Astrocyte (in vitro differentiated cells and primary cell): ENCODE results near the gene B4GALT5. TPM values are rescaled to one million over a fixed set of nuclear protein-coding genes. Genes with fewer than 3 reads are reported as not detected.

ENCODE experiments used
- DNase-seq: peaks from one replicate; pipeline ENCODE4 v3.0.0-alpha.2; 2010; ENCODE audit warnings: low read depth
- FAIRE-seq: peaks from 2 replicates; lab custom pipeline; 2011; peaks lifted over from hg19 to GRCh38; lab: Jason Lieb, UNC
- H2AFZ ChIP-seq: 2 replicates; pipeline ENCODE4 v1.6.0; 2012; ENCODE audit warnings: low read depth, low read length, inconsistent platforms
- H3K27ac ChIP-seq: 2 replicates; pipeline ENCODE4 v1.5.1; 2011; ENCODE audit warnings: low read depth, low read length, inconsistent platforms
- H3K27me3 ChIP-seq: 2 replicates; pipeline ENCODE4 v1.6.0; 2011; ENCODE audit warnings: low read length, inconsistent platforms; ENCODE audit not compliant: insufficient read depth
- H3K36me3 ChIP-seq: 2 replicates; pipeline ENCODE4 v1.5.1; 2011; ENCODE audit warnings: low read length, inconsistent platforms; ENCODE audit not compliant: insufficient read depth
- H3K4me1 ChIP-seq: 2 replicates; pipeline ENCODE4 v1.5.1; 2011; ENCODE audit warnings: low read length, inconsistent platforms; ENCODE audit not compliant: insufficient read depth
- H3K4me2 ChIP-seq: 2 replicates; pipeline ENCODE4 v1.6.0; 2012; ENCODE audit warnings: low read length, inconsistent platforms
- H3K4me3 ChIP-seq: 2 replicates; pipeline ENCODE4 v1.5.1; 2011; ENCODE audit warnings: low read depth, mild to moderate bottlenecking, low read length, inconsistent platforms; ENCODE audit not compliant: insufficient read depth
- H3K79me2 ChIP-seq: 2 replicates; pipeline ENCODE4 v1.6.0; 2012; ENCODE audit warnings: mild to moderate bottlenecking, low read length, inconsistent platforms; ENCODE audit not compliant: insufficient read depth
- H3K9ac ChIP-seq: 2 replicates; pipeline ENCODE4 v1.6.0; 2012; ENCODE audit warnings: mild to moderate bottlenecking, low read length, inconsistent platforms
- H3K9me3 ChIP-seq: 2 replicates; pipeline ENCODE4 v1.5.1; 2012; ENCODE audit warnings: low read depth, mild to moderate bottlenecking, low read length, inconsistent platforms; ENCODE audit not compliant: insufficient read depth
- H4K20me1 ChIP-seq: 2 replicates; pipeline ENCODE4 v1.6.0; 2012; ENCODE audit warnings: low read length, inconsistent platforms; ENCODE audit not compliant: insufficient read depth
- H3K27ac Mint-ChIP-seq: one replicate; pipeline ENCODE4 v1.8.0; 2021; ENCODE audit warnings: mild to moderate bottlenecking, mixed read lengths; ENCODE audit not compliant: unreplicated experiment
- H3K27me3 Mint-ChIP-seq: one replicate; pipeline ENCODE4 v1.8.0; 2021; ENCODE audit warnings: low read depth, mixed read lengths; ENCODE audit not compliant: unreplicated experiment
- H3K36me3 Mint-ChIP-seq: one replicate; pipeline ENCODE4 v1.8.0; 2021; ENCODE audit warnings: low read depth, mixed read lengths; ENCODE audit not compliant: unreplicated experiment
- H3K4me1 Mint-ChIP-seq: one replicate; pipeline ENCODE4 v1.8.0; 2021; ENCODE audit warnings: low read depth, mixed read lengths; ENCODE audit not compliant: unreplicated experiment
- H3K4me3 Mint-ChIP-seq: one replicate; pipeline ENCODE4 v1.8.0; 2021; ENCODE audit warnings: mild to moderate bottlenecking, moderate library complexity, mixed read lengths; ENCODE audit not compliant: unreplicated experiment
- H3K9me3 Mint-ChIP-seq: one replicate; pipeline ENCODE4 v1.8.0; 2021; ENCODE audit warnings: mild to moderate bottlenecking, mixed read lengths; ENCODE audit not compliant: unreplicated experiment
- EZH2 ChIP-seq: IDR thresholded peaks from 2 replicates; pipeline ENCODE4 v1.6.1; 2012; ENCODE audit warnings: mild to moderate bottlenecking, low read length, inconsistent platforms; ENCODE audit not compliant: insufficient read depth
- total RNA-seq: library from RNA; stranded (reverse); gene quantifications from 2 replicates; pipeline ENCODE4 v1.2.1, GENCODE V29; 2021
- TF ChIP-seq, protein P1 (sequence below): IDR thresholded peaks from 2 replicates; pipeline ENCODE4 v1.5.1; 2011; ENCODE audit warnings: low read depth, mild to moderate bottlenecking, inconsistent platforms, low read length, moderate library complexity; ENCODE audit not compliant: insufficient read depth

Gene B4GALT5
- total RNA-seq, 1 donor from 2014 or later = 41.9 TPM

DNA sequence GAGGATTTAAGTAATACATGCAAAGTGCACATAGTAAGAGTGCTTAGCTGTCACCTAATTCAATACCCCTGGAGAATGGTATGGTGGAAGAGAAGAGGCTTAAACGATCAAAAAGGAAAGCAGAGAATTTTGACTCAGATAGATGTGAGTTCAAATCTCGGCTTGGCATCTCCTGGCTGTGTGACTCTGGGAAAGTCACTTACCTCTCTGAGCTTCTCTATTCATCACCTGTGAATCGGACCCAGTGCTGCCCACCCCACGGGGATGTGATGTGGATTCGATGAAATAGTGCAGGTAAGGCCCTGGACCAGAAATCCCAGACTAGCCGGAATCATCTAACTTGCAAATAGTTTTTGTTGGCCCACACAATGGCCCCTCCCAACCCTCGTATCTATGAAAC lies 1.8 kb upstream of the B4GALT5 start:
- Histone ChIP-seq H3K9me3 (no peaks in the 10 kb centered on the region), H4K20me1 (peaks cover 23% of the 10 kb centered on the region), H3K4me3 (no peak overlapping the region), H3K79me2 (peaks cover 38% of the 10 kb centered on the region), H3K36me3 (no peaks in the 10 kb centered on the region), H3K27me3 (no peaks in the 10 kb centered on the region), H2AFZ (no peak overlapping the region), H3K27ac (no peak overlapping the region), H3K4me1 (peaks cover 5% of the 10 kb centered on the region), H3K9ac (no peak overlapping the region), H3K4me2 (no peak overlapping the region)
- H3K27me3 Mint-ChIP-seq = no peaks in the 10 kb centered on the region
- H3K36me3 Mint-ChIP-seq = peaks cover 2% of the 10 kb centered on the region
- no peak overlapping the region for H3K4me3 Mint-ChIP-seq
- no peak overlapping the region for H3K27ac Mint-ChIP-seq
- H3K4me1 Mint-ChIP-seq = peaks cover 12% of the 10 kb centered on the region
- FAIRE-seq (no peak), DNase-seq (no peak)
- no peak for TF ChIP-seq EZH2
- TF ChIP-seq, protein P1, sequence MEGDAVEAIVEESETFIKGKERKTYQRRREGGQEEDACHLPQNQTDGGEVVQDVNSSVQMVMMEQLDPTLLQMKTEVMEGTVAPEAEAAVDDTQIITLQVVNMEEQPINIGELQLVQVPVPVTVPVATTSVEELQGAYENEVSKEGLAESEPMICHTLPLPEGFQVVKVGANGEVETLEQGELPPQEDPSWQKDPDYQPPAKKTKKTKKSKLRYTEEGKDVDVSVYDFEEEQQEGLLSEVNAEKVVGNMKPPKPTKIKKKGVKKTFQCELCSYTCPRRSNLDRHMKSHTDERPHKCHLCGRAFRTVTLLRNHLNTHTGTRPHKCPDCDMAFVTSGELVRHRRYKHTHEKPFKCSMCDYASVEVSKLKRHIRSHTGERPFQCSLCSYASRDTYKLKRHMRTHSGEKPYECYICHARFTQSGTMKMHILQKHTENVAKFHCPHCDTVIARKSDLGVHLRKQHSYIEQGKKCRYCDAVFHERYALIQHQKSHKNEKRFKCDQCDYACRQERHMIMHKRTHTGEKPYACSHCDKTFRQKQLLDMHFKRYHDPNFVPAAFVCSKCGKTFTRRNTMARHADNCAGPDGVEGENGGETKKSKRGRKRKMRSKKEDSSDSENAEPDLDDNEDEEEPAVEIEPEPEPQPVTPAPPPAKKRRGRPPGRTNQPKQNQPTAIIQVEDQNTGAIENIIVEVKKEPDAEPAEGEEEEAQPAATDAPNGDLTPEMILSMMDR = no peak
- H3K9me3 Mint-ChIP-seq = no peaks in the 10 kb centered on the region

DNA sequence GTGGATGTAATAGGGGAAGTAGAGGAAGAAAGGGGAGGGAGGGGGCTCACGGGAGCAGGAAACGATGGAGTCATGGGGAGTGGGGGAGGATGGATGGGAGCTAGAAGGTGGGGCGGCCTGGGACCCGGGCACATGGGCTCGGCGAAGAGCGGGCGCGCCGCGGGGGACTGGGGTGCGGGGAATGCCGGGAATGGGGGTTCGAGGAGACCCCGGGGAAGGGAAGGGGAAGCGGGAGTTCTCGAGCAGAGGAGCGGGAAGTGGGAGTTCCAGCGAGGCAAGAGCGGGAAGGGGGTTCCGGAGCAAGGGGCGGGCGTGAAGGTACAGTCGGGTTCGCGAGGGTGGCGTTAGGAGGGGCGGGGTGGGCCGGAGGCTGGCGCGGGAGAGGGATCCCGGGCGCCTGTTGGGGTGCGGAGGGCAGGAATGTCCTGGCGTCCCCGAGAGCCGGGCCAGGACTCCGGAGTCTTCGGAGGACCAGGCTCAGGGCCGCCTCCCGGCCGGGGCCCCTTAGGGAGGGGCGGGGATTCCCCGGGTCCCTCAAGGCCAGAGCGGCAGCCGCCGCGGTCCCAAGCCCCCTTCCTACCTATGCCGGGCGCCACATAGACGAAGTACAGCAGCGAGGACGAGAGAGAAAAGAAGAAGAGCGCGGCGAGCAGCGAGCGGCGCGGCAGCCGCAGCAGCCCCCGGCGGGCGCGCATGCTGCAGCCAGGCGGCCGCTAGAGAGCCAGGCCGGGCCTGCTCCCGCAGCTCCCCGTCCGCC lies 504 bp downstream of the B4GALT5 start:
- no peaks in the 10 kb centered on the region for H3K36me3 ChIP-seq
- peak overlapping the region; percentile 96 for H3K4me3 Mint-ChIP-seq
- peak overlapping the region; percentile 72 for H2AFZ ChIP-seq
- TF ChIP-seq EZH2 = no peak
- TF ChIP-seq, protein P1 = no peak
- peaks cover 12% of the 10 kb centered on the region for H3K4me1 Mint-ChIP-seq
- no peaks in the 10 kb centered on the region for H3K27me3 Mint-ChIP-seq
- peaks cover 45% of the 10 kb centered on the region for H4K20me1 ChIP-seq
- peak overlapping the region; percentile 90 for H3K9ac ChIP-seq
- H3K9me3 Mint-ChIP-seq = no peaks in the 10 kb centered on the region
- H3K27me3 ChIP-seq = no peaks in the 10 kb centered on the region
- peaks cover 61% of the 10 kb centered on the region for H3K79me2 ChIP-seq
- H3K4me3 ChIP-seq = peak overlapping the region; percentile 72
- H3K9me3 ChIP-seq = no peaks in the 10 kb centered on the region
- H3K36me3 Mint-ChIP-seq = peaks cover 2% of the 10 kb centered on the region
- peak overlapping the region; percentile 69 for H3K27ac ChIP-seq
- DNase-seq = no peak
- H3K4me1 ChIP-seq = peaks cover 5% of the 10 kb centered on the region
- H3K4me2 ChIP-seq = peak overlapping the region; percentile 97
- H3K27ac Mint-ChIP-seq = peak overlapping the region; percentile 92
- FAIRE-seq = no peak

DNA sequence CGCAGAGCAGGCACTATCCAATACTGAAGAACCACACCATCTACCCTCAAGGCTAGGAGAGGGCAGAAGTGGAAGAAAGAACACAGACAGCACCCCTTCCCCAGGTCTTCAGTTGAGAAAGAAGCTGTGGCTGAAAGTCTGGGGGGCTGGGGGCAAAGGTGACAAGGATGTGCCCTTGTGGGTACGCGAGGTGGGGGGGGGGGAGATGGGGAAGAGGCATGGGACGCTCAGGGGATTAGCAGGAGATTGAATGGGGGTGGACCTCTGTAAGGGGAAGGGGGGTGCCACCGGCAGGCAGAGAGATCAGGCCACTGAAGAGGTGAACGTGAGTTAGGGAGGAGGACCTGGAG lies 1.1 kb downstream of the B4GALT5 start:
- Histone ChIP-seq H3K4me2 (peak overlapping the region; percentile 97), H2AFZ (no peak overlapping the region), H3K4me1 (peaks cover 5% of the 10 kb centered on the region), H3K36me3 (no peaks in the 10 kb centered on the region), H4K20me1 (peaks cover 47% of the 10 kb centered on the region), H3K9ac (peak overlapping the region; percentile 90), H3K27ac (no peak overlapping the region), H3K4me3 (peak overlapping the region; percentile 72), H3K9me3 (no peaks in the 10 kb centered on the region), H3K27me3 (no peaks in the 10 kb centered on the region), H3K79me2 (peaks cover 66% of the 10 kb centered on the region)
- H3K4me3 Mint-ChIP-seq = peak overlapping the region; percentile 96
- FAIRE-seq = no peak
- DNase-seq = no peak
- H3K9me3 Mint-ChIP-seq = no peaks in the 10 kb centered on the region
- peaks cover 2% of the 10 kb centered on the region for H3K36me3 Mint-ChIP-seq
- peaks cover 12% of the 10 kb centered on the region for H3K4me1 Mint-ChIP-seq
- TF ChIP-seq, protein P1 = no peak
- TF ChIP-seq EZH2 = no peak
- H3K27ac Mint-ChIP-seq = peak overlapping the region; percentile 92
- no peaks in the 10 kb centered on the region for H3K27me3 Mint-ChIP-seq
